Cardiac muscle cell (in vitro differentiated cells and primary cell): ENCODE data around the gene APOL5. TPM values are rescaled to one million over a fixed set of nuclear protein-coding genes. Genes with fewer than 3 reads are reported as not detected.
"Not testable (repeated sequence)": the region's sequence is repeated elsewhere in the genome, so short reads cannot be mapped to it uniquely, and the experiment has no call there.

Experiments used
- DNase-seq, 2 donors: peaks; one replicate each; pipeline versions ENCODE4 v3.0.0 to v3.0.0-alpha.2; 2010 to 2017; ENCODE audit warnings: low read depth in 1 of 2, low spot score in 1 of 2
- H3K27ac ChIP-seq: fragments of 200-600 bp; sonication (generic); 2 replicates; pipeline ENCODE4 v1.5.1; 2016
- H3K27me3 ChIP-seq: fragments of 200-600 bp; sonication (generic); 2 replicates; pipeline ENCODE4 v1.6.0; 2016; ENCODE audit warnings: control low read depth
- H3K36me3 ChIP-seq: fragments of 200-600 bp; sonication (generic); 2 replicates; pipeline ENCODE4 v1.5.1; 2016; ENCODE audit warnings: control low read depth
- H3K4me1 ChIP-seq: fragments of 200-600 bp; sonication (generic); 2 replicates; pipeline ENCODE4 v1.8.1; 2017; ENCODE audit warnings: low read depth, mild to moderate bottlenecking, mixed run types
- H3K4me3 ChIP-seq: fragments of 200-600 bp; sonication (generic); 2 replicates; pipeline ENCODE4 v1.5.1; 2016; ENCODE audit warnings: mild to moderate bottlenecking
- H3K9me3 ChIP-seq: fragments of 200-600 bp; sonication (generic); 2 replicates; pipeline ENCODE4 v1.5.1; 2017; ENCODE audit warnings: low read depth, mild to moderate bottlenecking, control low read depth
- polyA plus RNA-seq: library from polyadenylated mRNA; unstranded; fragments of >200 nt; fragmentation: Nextera tagmentation; extraction: Ambion mirVana; gene quantifications from 2 replicates; pipeline ENCODE4 v1.2.1, GENCODE V29; 2016
- total RNA-seq: library from RNA; depleted of rRNA; stranded (reverse); fragments of >200 nt; gene quantifications from 2 replicates; pipeline ENCODE4 v1.2.3, GENCODE V29; 2016
- TF ChIP-seq, protein P1 (sequence below): IDR thresholded peaks from 2 replicates; pipeline ENCODE4 v1.5.1; 2012; ENCODE audit warnings: low read depth, mild to moderate bottlenecking, low read length

APOL5 gene
- total and polyA plus RNA-seq, 2 experiments from 2014 or later: not detected

DNA sequence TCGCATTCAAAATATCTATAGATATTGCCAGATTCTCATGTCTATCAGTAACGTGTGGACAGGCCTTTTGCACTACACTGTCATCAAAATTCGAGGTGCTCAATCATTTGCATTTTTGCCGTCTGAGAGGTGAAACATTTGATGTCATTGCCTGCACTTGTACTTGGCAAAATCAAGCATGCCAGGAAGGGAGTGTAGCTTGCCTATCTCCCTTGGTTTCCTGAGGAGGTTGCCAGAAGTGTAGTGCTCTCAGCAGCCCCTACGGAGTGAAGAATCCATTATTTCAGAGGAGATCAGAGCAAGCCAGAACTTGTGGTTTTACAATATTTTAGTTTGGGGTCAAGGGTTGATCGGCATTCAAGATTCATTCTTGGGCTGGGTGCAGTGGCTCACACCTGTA lies 30.2 kb upstream of the APOL5 start:
- DNase-seq: peak in 1 of 2 donors; percentile 53
- Histone ChIP-seq H3K27me3 (no peaks in the 10 kb centered on the region), H3K36me3 (no peaks in the 10 kb centered on the region), H3K9me3 (no peaks in the 10 kb centered on the region), H3K27ac (no peak overlapping the region), H3K4me1 (no peaks in the 10 kb centered on the region), H3K4me3 (no peak overlapping the region)
- TF ChIP-seq, protein P1, sequence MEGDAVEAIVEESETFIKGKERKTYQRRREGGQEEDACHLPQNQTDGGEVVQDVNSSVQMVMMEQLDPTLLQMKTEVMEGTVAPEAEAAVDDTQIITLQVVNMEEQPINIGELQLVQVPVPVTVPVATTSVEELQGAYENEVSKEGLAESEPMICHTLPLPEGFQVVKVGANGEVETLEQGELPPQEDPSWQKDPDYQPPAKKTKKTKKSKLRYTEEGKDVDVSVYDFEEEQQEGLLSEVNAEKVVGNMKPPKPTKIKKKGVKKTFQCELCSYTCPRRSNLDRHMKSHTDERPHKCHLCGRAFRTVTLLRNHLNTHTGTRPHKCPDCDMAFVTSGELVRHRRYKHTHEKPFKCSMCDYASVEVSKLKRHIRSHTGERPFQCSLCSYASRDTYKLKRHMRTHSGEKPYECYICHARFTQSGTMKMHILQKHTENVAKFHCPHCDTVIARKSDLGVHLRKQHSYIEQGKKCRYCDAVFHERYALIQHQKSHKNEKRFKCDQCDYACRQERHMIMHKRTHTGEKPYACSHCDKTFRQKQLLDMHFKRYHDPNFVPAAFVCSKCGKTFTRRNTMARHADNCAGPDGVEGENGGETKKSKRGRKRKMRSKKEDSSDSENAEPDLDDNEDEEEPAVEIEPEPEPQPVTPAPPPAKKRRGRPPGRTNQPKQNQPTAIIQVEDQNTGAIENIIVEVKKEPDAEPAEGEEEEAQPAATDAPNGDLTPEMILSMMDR: no peak

DNA sequence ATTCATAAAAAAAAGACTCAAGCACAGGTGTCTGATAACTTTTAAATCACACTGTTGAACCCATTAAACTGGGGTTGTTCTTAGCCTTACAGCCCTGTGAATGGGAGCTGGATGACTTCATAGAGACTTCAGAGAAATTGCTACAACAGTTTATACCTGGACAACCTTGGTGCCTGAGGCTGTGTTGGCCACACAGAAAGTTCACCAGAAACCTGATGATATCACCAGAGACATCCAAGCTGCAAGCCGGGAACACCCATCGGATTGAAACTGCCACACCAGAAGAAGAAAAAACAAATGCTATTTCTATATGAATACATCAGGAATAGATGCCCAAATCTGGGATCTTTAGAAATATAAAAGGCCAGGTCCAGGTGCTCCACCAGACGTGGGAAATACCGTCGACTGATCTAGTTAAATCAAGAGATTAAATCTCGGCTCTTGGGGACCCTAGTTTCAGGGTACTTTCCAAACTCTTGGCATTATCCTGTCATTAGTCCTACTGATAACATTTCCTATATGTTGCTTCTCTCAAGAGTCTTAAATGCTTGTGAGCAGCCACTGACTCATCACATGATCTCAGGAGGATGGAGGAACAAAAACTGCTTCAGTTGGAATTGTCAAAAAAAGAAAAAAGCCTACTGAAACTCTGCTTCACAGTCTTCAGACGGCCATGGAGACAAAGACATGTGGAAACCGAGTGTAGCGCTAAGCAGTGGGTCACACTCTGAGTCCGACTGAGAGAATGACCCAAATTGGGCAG lies 28.6 kb upstream of the APOL5 start:
- DNase-seq: no peak
- no peak overlapping the region for H3K4me3 ChIP-seq
- peaks cover 4% of the 10 kb centered on the region for H3K27me3 ChIP-seq
- H3K27ac ChIP-seq: no peak overlapping the region
- TF ChIP-seq, protein P1: no peak
- no peaks in the 10 kb centered on the region for H3K4me1 ChIP-seq
- H3K9me3 ChIP-seq: no peaks in the 10 kb centered on the region
- no peaks in the 10 kb centered on the region for H3K36me3 ChIP-seq

DNA sequence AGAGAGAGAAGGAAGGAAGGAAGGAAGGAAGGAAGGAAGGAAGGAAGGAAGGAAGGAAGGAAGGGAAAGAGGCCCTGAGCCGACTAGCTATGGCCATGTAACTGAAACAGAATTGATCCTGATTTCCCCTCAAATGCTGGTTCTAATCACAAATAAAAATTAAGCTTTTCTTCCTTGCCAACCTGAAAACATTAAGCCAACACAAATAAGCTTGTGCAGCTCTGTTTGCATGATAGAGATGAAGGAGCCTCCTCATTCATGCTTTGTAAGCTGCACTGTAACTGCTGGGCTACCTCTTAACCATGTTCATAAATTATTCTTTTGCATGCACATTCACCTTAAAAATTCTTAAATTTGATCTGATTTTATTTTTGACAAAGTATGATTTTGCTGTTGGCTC lies 27.7 kb upstream of the APOL5 start:
- H3K4me1 ChIP-seq: no peaks in the 10 kb centered on the region
- DNase-seq: no peak
- H3K36me3 ChIP-seq: no peaks in the 10 kb centered on the region
- no peak overlapping the region for H3K4me3 ChIP-seq
- peaks cover 4% of the 10 kb centered on the region for H3K27me3 ChIP-seq
- TF ChIP-seq, protein P1: no peak
- no peak overlapping the region for H3K27ac ChIP-seq
- no peaks in the 10 kb centered on the region for H3K9me3 ChIP-seq

DNA sequence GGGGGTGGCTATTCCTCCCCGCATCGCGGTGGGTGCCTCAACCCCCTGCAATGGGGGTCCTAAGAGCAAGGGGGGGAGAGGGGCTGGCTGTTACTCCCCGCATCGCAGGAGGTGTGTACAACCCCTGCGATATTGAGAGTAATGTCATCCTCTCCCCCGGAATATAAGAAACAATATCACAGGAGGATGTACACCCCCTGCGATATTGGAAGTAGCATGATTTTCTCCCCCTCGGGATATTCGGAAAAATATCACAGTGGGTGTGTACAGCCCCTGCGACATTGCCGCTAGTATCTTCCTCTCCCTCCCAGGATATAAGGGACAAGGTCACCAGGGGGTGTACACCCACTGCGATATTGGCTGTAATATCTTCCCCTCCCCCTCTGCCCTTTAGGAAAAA lies 22.5 kb upstream of the APOL5 start:
- Histone ChIP-seq H3K9me3 (no peaks in the 10 kb centered on the region), H3K27me3 (peaks cover 7% of the 10 kb centered on the region), H3K36me3 (no peaks in the 10 kb centered on the region), H3K4me3 (no peak overlapping the region), H3K4me1 (no peaks in the 10 kb centered on the region), H3K27ac (no peak overlapping the region)
- no peak for DNase-seq
- TF ChIP-seq, protein P1: no peak

DNA sequence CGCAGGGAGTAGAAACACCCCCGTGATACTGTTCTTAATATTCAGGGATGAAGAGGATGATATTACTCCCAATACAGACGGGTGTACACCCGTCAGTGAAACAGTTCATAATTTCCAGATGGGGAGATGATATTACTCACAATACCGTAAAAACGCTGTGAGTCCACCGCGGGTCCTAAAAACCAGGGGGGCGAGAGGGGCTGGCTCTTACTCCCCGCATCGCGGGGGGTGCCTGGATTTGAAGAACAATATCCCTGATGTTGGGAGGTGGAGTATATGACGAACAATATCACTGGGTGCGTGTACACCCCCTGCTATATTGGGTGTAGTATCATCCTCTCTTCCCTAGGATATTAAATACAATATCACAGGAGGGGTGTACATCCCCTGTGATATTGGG lies 20.5 kb upstream of the APOL5 start:
- Histone ChIP-seq H3K36me3 (no peaks in the 10 kb centered on the region), H3K4me1 (no peaks in the 10 kb centered on the region), H3K4me3 (no peak overlapping the region), H3K9me3 (no peaks in the 10 kb centered on the region), H3K27ac (no peak overlapping the region), H3K27me3 (peaks cover 19% of the 10 kb centered on the region)
- no peak for DNase-seq
- TF ChIP-seq, protein P1: no peak

DNA sequence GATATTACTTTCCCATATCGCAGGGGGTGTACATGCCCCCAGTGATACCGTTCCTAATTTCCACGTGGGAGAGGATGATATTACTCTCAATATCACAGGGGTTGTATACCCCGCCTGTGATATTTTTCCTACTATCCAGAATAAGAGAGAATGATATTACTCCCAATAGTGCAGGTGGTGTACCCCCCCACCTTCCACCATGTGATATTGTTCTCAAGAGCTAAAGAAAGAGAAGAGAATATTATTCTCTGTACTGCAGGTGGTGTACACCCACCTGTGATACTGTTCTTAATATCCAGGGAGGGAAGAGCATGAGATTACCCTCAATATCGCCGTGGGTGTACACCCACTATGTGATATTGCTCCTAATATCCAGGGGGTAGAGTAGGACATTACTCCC lies 17.8 kb upstream of the APOL5 start:
- not testable (repeated sequence) for H3K4me1 ChIP-seq, H3K4me3 ChIP-seq, H3K27ac ChIP-seq, DNase-seq, H3K9me3 ChIP-seq, H3K36me3 ChIP-seq
- peaks cover 18% of the 10 kb centered on the region for H3K27me3 ChIP-seq
